GM18499 (cell line): ENCODE measurements around the gene GAGE12C.
"Not testable (repeated sequence)": the region's sequence is repeated elsewhere in the genome, so short reads cannot be mapped to it uniquely, and the experiment has no call there.

Source experiments
- ATAC-seq: cut with Tn5 transposase; IDR thresholded peaks from one replicate; pipeline ENCODE4 v1.9.1; 2021; ENCODE audit warnings: moderate number of reproducible peaks; ENCODE audit not compliant: insufficient read depth, unreplicated experiment

The GAGE12C gene, protein sequence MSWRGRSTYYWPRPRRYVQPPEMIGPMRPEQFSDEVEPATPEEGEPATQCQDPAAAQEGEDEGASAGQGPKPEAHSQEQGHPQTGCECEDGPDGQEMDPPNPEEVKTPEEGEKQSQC

GRCh38 chrX:49531877-49532276, at the start of gene GAGE12C:
Gene GAGE12C (plus strand): TSS chrX:49532177. CDS start chrX:49533332, 1,155 bp downstream.
- ATAC-seq, result not testable (repeated sequence)

DNA sequence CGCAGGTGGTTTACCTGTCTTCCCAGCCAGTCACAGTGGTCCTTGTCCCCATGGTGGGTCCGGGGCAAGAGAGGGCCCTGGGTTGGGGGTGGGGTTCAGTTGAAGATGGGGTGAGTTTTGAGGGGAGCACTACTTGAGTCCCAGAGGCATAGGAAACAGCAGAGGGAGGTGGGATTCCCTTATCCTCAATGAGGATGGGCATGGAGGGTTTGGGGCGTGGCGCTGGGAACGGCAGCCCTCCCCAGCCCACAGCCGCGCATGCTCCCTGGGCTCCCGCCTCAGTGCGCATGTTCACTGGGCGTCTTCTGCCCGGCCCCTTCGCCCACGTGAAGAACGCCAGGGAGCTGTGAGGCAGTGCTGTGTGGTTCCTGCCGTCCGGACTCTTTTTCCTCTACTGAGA, 9.5 kb downstream of the GAGE12C start, which contains the start of gene GAGE12D:
Gene GAGE12D (plus strand): TSS at position 301 of the 400 bp plus-strand sequence. CDS start 1,155 bp downstream, outside the sequence.
- not testable (repeated sequence) for ATAC-seq

DNA sequence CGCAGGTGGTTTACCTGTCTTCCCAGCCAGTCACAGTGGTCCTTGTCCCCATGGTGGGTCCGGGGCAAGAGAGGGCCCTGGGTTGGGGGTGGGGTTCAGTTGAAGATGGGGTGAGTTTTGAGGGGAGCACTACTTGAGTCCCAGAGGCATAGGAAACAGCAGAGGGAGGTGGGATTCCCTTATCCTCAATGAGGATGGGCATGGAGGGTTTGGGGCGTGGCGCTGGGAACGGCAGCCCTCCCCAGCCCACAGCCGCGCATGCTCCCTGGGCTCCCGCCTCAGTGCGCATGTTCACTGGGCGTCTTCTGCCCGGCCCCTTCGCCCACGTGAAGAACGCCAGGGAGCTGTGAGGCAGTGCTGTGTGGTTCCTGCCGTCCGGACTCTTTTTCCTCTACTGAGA, 19.0 kb downstream of the GAGE12C start, which contains the start of gene GAGE12E:
Gene GAGE12E (plus strand): TSS at position 301 of the 400 bp plus-strand sequence. CDS start 1,155 bp downstream, outside the sequence.
- ATAC-seq, result not testable (repeated sequence)

GRCh38 chrX:49560542-49560941, 28.6 kb downstream of the GAGE12C start, which contains the start of gene GAGE12F:
Gene GAGE12F (plus strand): TSS chrX:49560842. CDS start chrX:49561997, 1,155 bp downstream.
- not testable (repeated sequence) for ATAC-seq

DNA sequence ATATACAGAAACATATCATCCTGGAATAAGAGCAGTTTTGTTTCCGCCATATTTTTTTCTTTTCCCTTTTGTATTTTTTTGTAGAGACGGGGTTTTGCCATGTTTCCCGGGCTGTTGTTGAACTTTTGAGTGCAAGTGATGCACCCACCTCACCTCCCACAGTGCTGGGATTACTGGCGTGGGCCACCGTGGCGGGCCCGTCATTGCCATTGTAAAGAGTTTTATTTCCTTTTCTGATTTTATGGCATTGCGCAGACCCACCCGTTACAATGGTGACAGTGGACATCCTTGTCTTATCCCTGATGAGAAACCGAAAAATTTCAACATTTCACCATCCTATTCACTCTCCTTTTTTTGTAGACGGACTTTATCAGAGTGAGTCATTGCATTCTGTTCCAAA, 36.8 kb downstream of the GAGE12C start:
- ATAC-seq, result not testable (repeated sequence)

GRCh38 chrX:49569152-49569551, 37.2 kb downstream of the GAGE12C start:
- not testable (repeated sequence) for ATAC-seq

GRCh38 chrX:49570100-49570499, 38.1 kb downstream of the GAGE12C start, which contains the start of gene GAGE12G:
Gene GAGE12G (plus strand): TSS chrX:49570400. CDS start chrX:49571555, 1,155 bp downstream.
- not testable (repeated sequence) for ATAC-seq

DNA sequence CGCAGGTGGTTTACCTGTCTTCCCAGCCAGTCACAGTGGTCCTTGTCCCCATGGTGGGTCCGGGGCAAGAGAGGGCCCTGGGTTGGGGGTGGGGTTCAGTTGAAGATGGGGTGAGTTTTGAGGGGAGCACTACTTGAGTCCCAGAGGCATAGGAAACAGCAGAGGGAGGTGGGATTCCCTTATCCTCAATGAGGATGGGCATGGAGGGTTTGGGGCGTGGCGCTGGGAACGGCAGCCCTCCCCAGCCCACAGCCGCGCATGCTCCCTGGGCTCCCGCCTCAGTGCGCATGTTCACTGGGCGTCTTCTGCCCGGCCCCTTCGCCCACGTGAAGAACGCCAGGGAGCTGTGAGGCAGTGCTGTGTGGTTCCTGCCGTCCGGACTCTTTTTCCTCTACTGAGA, 47.7 kb downstream of the GAGE12C start, which contains the start of gene GAGE12H:
Gene GAGE12H (plus strand): TSS at position 301 of the 400 bp plus-strand sequence. CDS start 1,155 bp downstream, outside the sequence.
- not testable (repeated sequence) for ATAC-seq
